Spleen (tissue), 11 donors: ENCODE results near the gene SBDS. TPM values are rescaled to one million over a fixed set of nuclear protein-coding genes. Genes with fewer than 3 reads are reported as not detected.
"Not testable (repeated sequence)": the region's sequence is repeated elsewhere in the genome, so short reads cannot be mapped to it uniquely, and the experiment has no call there.

Experiments
- DNase-seq: peaks from one replicate; pipeline ENCODE4 v3.0.0-alpha.2; 2020
- H3K27ac ChIP-seq, 8 donors: fragments of 200-600 bp; sonication (generic) in 7 of 8; 1 replicate in 4 of 8; 2 replicates in 4 of 8; pipeline versions ENCODE4 v1.5.0 to v1.8.0; 2016 to 2021; ENCODE audit warnings: inconsistent platforms in 4 of 8, mild to moderate bottlenecking in 4 of 8, moderate library complexity in 1 of 8
- H3K27me3 ChIP-seq, 7 donors: fragments of 200-600 bp; sonication (generic) in 6 of 7; replicated peaks in 1 of 7; 1 replicate in 4 of 7; 2 replicates in 3 of 7; pipeline versions ENCODE4 v1.5.0 to v1.8.0; 2016 to 2021; ENCODE audit warnings: inconsistent platforms in 3 of 7, mild to moderate bottlenecking in 1 of 7
- H3K36me3 ChIP-seq, 6 donors: fragments of 200-600 bp; sonication (generic) in 5 of 6; 1 replicate in 4 of 6; 2 replicates in 2 of 6; pipeline versions ENCODE4 v1.5.0 to v1.8.0; 2016 to 2021; ENCODE audit warnings: inconsistent platforms in 2 of 6
- H3K4me1 ChIP-seq, 6 donors: fragments of 200-600 bp; sonication (generic) in 5 of 6; 1 replicate in 3 of 6; 2 replicates in 3 of 6; pipeline versions ENCODE4 v1.5.0 to v1.8.0; 2016 to 2021; ENCODE audit warnings: inconsistent platforms in 3 of 6
- H3K4me3 ChIP-seq, 8 donors: fragments of 200-600 bp; sonication (generic) in 7 of 8; 1 replicate in 4 of 8; 2 replicates in 4 of 8; pipeline versions ENCODE4 v1.5.0 to v1.8.0; 2016 to 2021; ENCODE audit warnings: inconsistent platforms in 4 of 8, mild to moderate bottlenecking in 4 of 8, moderate library complexity in 2 of 8
- H3K9me3 ChIP-seq, 8 donors: fragments of 200-600 bp; sonication (generic) in 7 of 8; 1 replicate in 4 of 8; 2 replicates in 4 of 8; pipeline versions ENCODE4 v1.5.0 to v1.8.0; 2016 to 2021; ENCODE audit warnings: inconsistent platforms in 4 of 8
- POLR2A ChIP-seq, 3 donors: fragments of 450-650 bp; IDR thresholded peaks; one replicate each; pipeline ENCODE4 v1.5.1; 2017; ENCODE audit warnings: antibody characterized with exemption in 3 of 3, mild to moderate bottlenecking in 1 of 3
- POLR2AphosphoS5 ChIP-seq, 3 donors: sonication (generic); formaldehyde crosslinking; IDR thresholded peaks; one replicate each; pipeline ENCODE4 v1.5.1; 2017; ENCODE audit warnings: antibody characterized with exemption in 3 of 3
- WGBS, 5 donors: extraction: QIAGEN DNeasy Blood & Tissue Kit in 3 of 5; methylation state at CpG; one replicate each; pipeline versions ENCODE4 v1.1.5 to v1.1.7; 2013 to 2018; 5-methylcytosine and 5-hydroxymethylcytosine counted together
- intact Hi-C: fragments of 100-400 bp; cut with DNase I; formaldehyde crosslinking; loops from one replicate; pipeline ENCODE4 v1.15.0; 2023; ENCODE audit warnings: low total_unique reads
- polyA plus RNA-seq, 3 donors: library from polyadenylated mRNA; stranded (reverse); fragments of 200-250 nt; gene quantifications; one replicate each; pipeline ENCODE4 v1.2.1, GENCODE V29; 2013
- total RNA-seq, 7 donors: library from RNA; depleted of rRNA in 3 of 7; stranded (reverse); fragments of >200 nt in 3 of 7; fragmentation: NEBNext Ultra II Directional in 4 of 7; extraction: Animal tissue kit (Norgen Biotek cat#: 25700) in 4 of 7; gene quantifications; one replicate each; pipeline versions ENCODE4 v1.1.0 to v1.2.1, GENCODE V29; 2016 to 2021
- TF ChIP-seq, protein P1 (sequence below), 11 experiments: fragments of 200-600 bp in 7 of 11; fragments of 450-650 bp in 4 of 11; sonication (generic) in 4 of 11; IDR thresholded peaks in 8 of 11; conservative IDR thresholded peaks in 3 of 11; 1 replicate in 7 of 11; 2 replicates in 4 of 11; pipeline versions ENCODE4 v1.4.0 to v1.8.0; 2016 to 2021; ENCODE audit warnings: antibody characterized with exemption in 11 of 11, inconsistent platforms in 4 of 11, mild to moderate bottlenecking in 1 of 11
- donor health status: healthy with polysubstance abuse.
- donor health status: DM: no; HTN: no; CAD: no; lungs with moderate emphysema.
- donor health status: DM: no; HTN: no; CAD: no.
- donor health status: Bipolar disorder and iron deficiency.
- donor health status: healthy.
- donor health status: DM: no; HTN: no; CAD: no.
- donor health status: DM: yes; HTN: yes; CAD: no.

SBDS gene
- total and polyA plus RNA-seq, 10 donors, result 36.9 to 63.8 (median 51.3) TPM

DNA sequence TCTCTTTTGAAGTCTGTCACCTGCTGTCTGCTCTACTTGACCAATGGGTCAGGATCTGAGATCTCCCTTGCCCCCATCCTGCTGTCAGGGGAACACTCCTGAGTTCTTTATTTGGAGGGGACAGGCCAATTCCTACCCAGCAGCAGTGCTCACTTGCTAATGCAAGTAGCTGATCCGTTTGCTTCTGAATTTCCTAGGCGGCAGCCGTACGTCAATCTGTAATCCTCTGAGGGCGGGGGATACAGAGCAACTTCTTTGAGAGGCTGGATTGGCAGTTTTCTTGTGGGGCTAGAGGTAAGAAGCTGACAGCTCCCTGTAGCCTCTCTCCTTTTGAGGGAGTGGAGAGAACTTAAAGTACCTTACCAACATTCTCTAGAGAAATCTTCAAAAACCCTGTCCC, 37.9 kb upstream of the SBDS start:
- 81 to 98% (median 87%) methylated on average over 5 of the region's 5 CpGs for WGBS, 5 donors
- no peak for TF ChIP-seq POLR2AphosphoS5 (IDR thresholded peaks at IDR 0.05)
- no peak for TF ChIP-seq POLR2A (IDR thresholded peaks at IDR 0.05)
- TF ChIP-seq, protein P1, sequence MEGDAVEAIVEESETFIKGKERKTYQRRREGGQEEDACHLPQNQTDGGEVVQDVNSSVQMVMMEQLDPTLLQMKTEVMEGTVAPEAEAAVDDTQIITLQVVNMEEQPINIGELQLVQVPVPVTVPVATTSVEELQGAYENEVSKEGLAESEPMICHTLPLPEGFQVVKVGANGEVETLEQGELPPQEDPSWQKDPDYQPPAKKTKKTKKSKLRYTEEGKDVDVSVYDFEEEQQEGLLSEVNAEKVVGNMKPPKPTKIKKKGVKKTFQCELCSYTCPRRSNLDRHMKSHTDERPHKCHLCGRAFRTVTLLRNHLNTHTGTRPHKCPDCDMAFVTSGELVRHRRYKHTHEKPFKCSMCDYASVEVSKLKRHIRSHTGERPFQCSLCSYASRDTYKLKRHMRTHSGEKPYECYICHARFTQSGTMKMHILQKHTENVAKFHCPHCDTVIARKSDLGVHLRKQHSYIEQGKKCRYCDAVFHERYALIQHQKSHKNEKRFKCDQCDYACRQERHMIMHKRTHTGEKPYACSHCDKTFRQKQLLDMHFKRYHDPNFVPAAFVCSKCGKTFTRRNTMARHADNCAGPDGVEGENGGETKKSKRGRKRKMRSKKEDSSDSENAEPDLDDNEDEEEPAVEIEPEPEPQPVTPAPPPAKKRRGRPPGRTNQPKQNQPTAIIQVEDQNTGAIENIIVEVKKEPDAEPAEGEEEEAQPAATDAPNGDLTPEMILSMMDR (IDR thresholded peaks at IDR 0.05 in 8 of 11, conservative IDR thresholded peaks at IDR 0.05 in 3 of 11), result no peak
- Histone ChIP-seq H3K27me3 (no peaks in the 10 kb centered on the region), H3K4me3 (no peak overlapping the region), H3K27ac (no peak overlapping the region), H3K4me1 (no peaks in the 10 kb centered on the region), H3K36me3 (peaks cover 0 to 74% (median 21%) of the 10 kb centered on the region in 6 donors), H3K9me3 (peaks cover 0 to 13% (median 9%) of the 10 kb centered on the region in 8 donors)
- intact Hi-C loops, result no loop called here
- DNase-seq, result no peak

DNA sequence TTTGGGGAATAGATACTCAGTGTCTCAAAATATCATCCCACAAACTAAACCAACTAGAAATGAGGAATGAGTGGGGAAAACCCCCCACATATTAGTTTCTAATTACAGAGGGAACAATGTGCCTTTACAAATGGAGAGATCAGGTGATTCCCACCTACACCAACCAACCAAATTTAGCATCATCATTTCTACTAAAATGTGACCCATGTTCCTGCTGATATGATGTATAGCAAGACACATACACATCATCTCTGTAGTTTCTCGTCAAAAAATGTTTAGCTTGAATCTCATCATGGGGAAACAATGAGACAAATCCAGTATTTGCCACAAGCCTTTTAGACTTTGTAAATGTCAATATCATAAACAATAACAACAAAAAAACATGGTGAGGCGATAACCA, 36.3 kb upstream of the SBDS start:
- H3K27ac ChIP-seq, H3K4me3 ChIP-seq, H3K4me1 ChIP-seq, intact Hi-C loops, H3K27me3 ChIP-seq, DNase-seq: not testable (repeated sequence)
- WGBS, 5 donors, result 78 to 85% (median 82%) methylated on average over 1 to 2 of the region's 2 CpGs
- peaks cover 0 to 13% (median 9%) of the 10 kb centered on the region in 8 donors for H3K9me3 ChIP-seq
- peaks cover 0 to 84% (median 26%) of the 10 kb centered on the region in 6 donors for H3K36me3 ChIP-seq

DNA sequence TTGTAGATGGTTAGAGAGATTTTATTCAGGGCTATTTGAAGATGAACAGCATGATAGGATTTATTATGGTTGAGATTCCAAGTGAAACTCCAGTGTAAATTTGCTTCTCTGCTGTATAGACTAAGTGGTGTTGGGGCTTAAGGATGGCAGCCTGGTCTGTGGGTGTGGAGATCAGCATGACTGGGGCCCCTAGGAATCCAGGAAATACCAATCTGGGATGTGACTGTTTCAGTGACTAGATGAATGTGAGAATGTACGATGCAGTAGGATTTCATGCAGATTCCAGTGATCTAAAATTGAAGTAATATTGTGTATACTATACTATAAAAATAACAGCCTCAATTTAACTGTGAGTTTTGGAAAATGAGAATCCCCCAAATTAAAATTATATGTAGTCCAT, 30.1 kb upstream of the SBDS start:
- peaks cover 0 to 10% (median 9%) of the 10 kb centered on the region in 8 donors for H3K9me3 ChIP-seq
- peaks cover 0 to 98% (median 53%) of the 10 kb centered on the region in 6 donors for H3K36me3 ChIP-seq
- H3K4me3 ChIP-seq, intact Hi-C loops, H3K27ac ChIP-seq, H3K4me1 ChIP-seq, H3K27me3 ChIP-seq, DNase-seq: not testable (repeated sequence)
- 75 to 96% (median 79%) methylated on average over 1 of the region's 1 CpG for WGBS, 5 donors

DNA sequence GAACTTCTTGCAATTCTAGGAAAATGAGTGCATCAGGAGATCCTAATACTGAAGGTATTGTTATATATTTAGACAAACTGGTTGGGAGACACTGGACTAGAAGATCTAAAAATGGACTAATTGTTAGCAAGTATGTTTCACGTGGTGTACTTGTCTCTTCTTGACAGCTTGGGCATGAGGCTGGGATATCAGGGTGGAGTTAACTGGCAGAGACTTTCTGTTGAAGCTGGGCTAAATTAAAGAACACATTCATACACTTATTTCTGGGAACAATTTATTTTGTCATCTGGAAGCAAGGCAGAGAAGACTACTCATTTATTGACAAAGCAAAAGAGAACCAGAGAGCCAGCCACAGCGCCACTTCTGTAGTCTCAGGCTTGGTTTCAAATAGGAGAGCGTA, 27.1 kb upstream of the SBDS start:
- H3K4me1 ChIP-seq, result peaks cover 0 to 7% (median 0%) of the 10 kb centered on the region in 6 donors
- H3K9me3 ChIP-seq, result no peaks in the 10 kb centered on the region
- no peak for DNase-seq
- no peaks in the 10 kb centered on the region for H3K27me3 ChIP-seq
- H3K4me3 ChIP-seq, result no peak overlapping the region
- intact Hi-C loops, result no loop called here
- no peak overlapping the region for H3K27ac ChIP-seq
- 74 to 96% (median 92%) methylated on average over 3 of the region's 3 CpGs for WGBS, 5 donors
- TF ChIP-seq, protein P1 (IDR thresholded peaks at IDR 0.05 in 8 of 11, conservative IDR thresholded peaks at IDR 0.05 in 3 of 11), result no peak
- no peak for TF ChIP-seq POLR2AphosphoS5 (IDR thresholded peaks at IDR 0.05)
- TF ChIP-seq POLR2A (IDR thresholded peaks at IDR 0.05), result no peak
- peaks cover 0 to 100% (median 66%) of the 10 kb centered on the region in 6 donors for H3K36me3 ChIP-seq

DNA sequence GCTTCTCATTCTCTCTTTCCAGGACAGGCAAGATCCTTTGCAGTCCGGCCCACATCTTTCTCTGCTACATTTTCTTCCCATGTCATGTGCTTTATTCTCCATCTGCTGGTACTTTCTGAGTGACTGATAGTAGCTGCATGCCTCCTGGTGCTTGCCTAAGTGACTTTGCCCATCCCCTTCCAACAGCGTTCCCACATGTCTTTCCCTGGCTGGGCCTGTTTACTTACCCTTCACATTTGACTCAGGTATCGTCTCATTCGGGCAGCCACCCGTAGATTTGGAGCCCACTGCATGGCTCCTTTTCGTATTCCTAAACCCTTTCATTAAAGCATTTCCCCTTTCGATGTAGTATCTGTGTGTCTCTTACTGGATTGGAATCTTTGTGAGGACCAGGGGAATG, 25.9 kb upstream of the SBDS start:
- H3K4me1 ChIP-seq, result peaks cover 0 to 8% (median 0%) of the 10 kb centered on the region in 6 donors
- intact Hi-C loops, result no loop called here
- H3K27ac ChIP-seq, result no peak overlapping the region
- TF ChIP-seq POLR2AphosphoS5 (IDR thresholded peaks at IDR 0.05) (no peak), POLR2A (IDR thresholded peaks at IDR 0.05) (no peak)
- TF ChIP-seq, protein P1 (IDR thresholded peaks at IDR 0.05 in 8 of 11, conservative IDR thresholded peaks at IDR 0.05 in 3 of 11), result no peak
- peaks cover 0 to 100% (median 66%) of the 10 kb centered on the region in 6 donors for H3K36me3 ChIP-seq
- no peaks in the 10 kb centered on the region for H3K27me3 ChIP-seq
- no peak overlapping the region for H3K4me3 ChIP-seq
- 86 to 94% (median 92%) methylated on average over 7 of the region's 7 CpGs for WGBS, 5 donors
- H3K9me3 ChIP-seq, result no peaks in the 10 kb centered on the region
- DNase-seq, result no peak
